IMR-90 (cell line): ENCODE data around the gene ANKRD13B. TPM values are rescaled to one million over a fixed set of nuclear protein-coding genes. Genes with fewer than 3 reads are reported as not detected.
A peak's percentile ranks its signal among the peaks of the same experiment; 100 is the strongest.

Experiments used
- ATAC-seq: fragments of 200-7000 bp; cut with Tn5 transposase; 2 replicates; pipeline ENCODE4 v1.9.1; 2020; ENCODE audit warnings: low read depth, mild to moderate bottlenecking, moderate library complexity
- BruUV-seq: library from RNA; stranded (reverse); fragments of 400-500 nt; replicated peaks from 2 replicates; lab custom pipeline; 2021; lab: Mats Ljungman, UMichigan
- CTCF ChIA-PET: fragments of 300-600 bp; formaldehyde crosslinking; extraction: SDS; loops from one replicate; lab custom pipeline; 2021; ENCODE audit warnings: antibody characterized with exemption; lab: Yijun Ruan, JAX
- POLR2A ChIA-PET: fragments of 300-600 bp; sonication (Branson Sonifier 250); formaldehyde crosslinking; loops from one replicate; lab custom pipeline; 2022; ENCODE audit warnings: antibody characterized with exemption; ENCODE audit not compliant: unreplicated experiment; lab: Charles Lee
- DNase-seq: peaks from one replicate; pipeline ENCODE4 v3.0.0; 2013
- H2AFZ ChIP-seq: replicated peaks from 2 replicates; pipeline ENCODE3; 2013; ENCODE audit warnings: low read length, mild to moderate bottlenecking; ENCODE audit not compliant: poor library complexity
- H2AK5ac ChIP-seq: 2 replicates; pipeline ENCODE4 v1.6.1; 2013; ENCODE audit warnings: low read depth, low read length, inconsistent platforms
- H2AK9ac ChIP-seq: replicated peaks from 2 replicates; pipeline ENCODE3; 2013; ENCODE audit warnings: mild to moderate bottlenecking, low read depth, low read length, moderate library complexity; ENCODE audit not compliant: poor library complexity
- H2BK120ac ChIP-seq: 2 replicates; pipeline ENCODE4 v1.6.1; 2013; ENCODE audit warnings: low read depth, low read length, inconsistent platforms
- H2BK15ac ChIP-seq: 3 replicates; pipeline ENCODE4 v1.6.1; 2013; ENCODE audit warnings: low read depth, low read length, inconsistent platforms
- H2BK20ac ChIP-seq: 2 replicates; pipeline ENCODE4 v1.6.1; 2013; ENCODE audit warnings: low read depth, mild to moderate bottlenecking, inconsistent platforms, low read length, moderate library complexity
- H2BK5ac ChIP-seq: 2 replicates; pipeline ENCODE4 v1.6.1; 2013; ENCODE audit warnings: mild to moderate bottlenecking, low read depth, low read length, inconsistent platforms; ENCODE audit not compliant: poor library complexity, severe bottlenecking
- H3K14ac ChIP-seq: replicated peaks from 2 replicates; pipeline ENCODE4 v1.6.1; 2013; ENCODE audit warnings: low read depth, low read length, inconsistent platforms
- H3K18ac ChIP-seq: 2 replicates; pipeline ENCODE4 v1.6.1; 2013; ENCODE audit warnings: low read depth, low read length, control low read depth
- H3K23ac ChIP-seq: 2 replicates; pipeline ENCODE4 v1.6.1; 2013; ENCODE audit warnings: low read depth, low read length, inconsistent platforms
- H3K27ac ChIP-seq: 2 replicates; pipeline ENCODE4 v1.5.1; 2013; ENCODE audit warnings: mild to moderate bottlenecking, control low read depth, low read length; ENCODE audit not compliant: insufficient read depth
- H3K27me3 ChIP-seq: 2 replicates; pipeline ENCODE4 v1.6.1; 2013; ENCODE audit warnings: low read length; ENCODE audit not compliant: control insufficient read depth, insufficient read depth
- H3K36me3 ChIP-seq: 2 replicates; pipeline ENCODE4 v1.6.1; 2013; ENCODE audit warnings: low read length, mixed read lengths; ENCODE audit not compliant: control insufficient read depth, insufficient read depth
- H3K4ac ChIP-seq: 2 replicates; pipeline ENCODE4 v1.6.1; 2013; ENCODE audit warnings: low read depth, low read length, inconsistent platforms
- H3K4me1 ChIP-seq: 2 replicates; pipeline ENCODE4 v1.6.1; 2013; ENCODE audit warnings: low read length, mixed read lengths; ENCODE audit not compliant: control insufficient read depth, insufficient read depth
- H3K4me2 ChIP-seq: 2 replicates; pipeline ENCODE4 v1.6.1; 2013; ENCODE audit warnings: low read depth, mild to moderate bottlenecking, control low read depth, low read length, moderate library complexity
- H3K4me3 ChIP-seq: 2 replicates; pipeline ENCODE4 v1.5.1; 2013; ENCODE audit warnings: low read depth, mild to moderate bottlenecking, control low read depth, low read length, moderate library complexity; ENCODE audit not compliant: insufficient read depth
- H3K56ac ChIP-seq: 2 replicates; pipeline ENCODE4 v1.6.1; 2013; ENCODE audit warnings: low read length, inconsistent platforms; ENCODE audit not compliant: insufficient read depth; ENCODE audit errors: extremely low read depth
- H3K79me1 ChIP-seq, 2 experiments: 2 replicates each; pipeline ENCODE4 v1.6.1; 2013; ENCODE audit warnings: low read length in 2 of 2, inconsistent platforms in 1 of 2, low read depth in 1 of 2
- H3K9ac ChIP-seq: 2 replicates; pipeline ENCODE4 v1.6.1; 2013; ENCODE audit warnings: low read depth, low read length, control low read depth
- H3K9me1 ChIP-seq: 2 replicates; pipeline ENCODE4 v1.6.1; 2013; ENCODE audit warnings: low read length, inconsistent platforms; ENCODE audit not compliant: insufficient read depth
- H3K9me3 ChIP-seq: 2 replicates; pipeline ENCODE4 v1.6.1; 2013; ENCODE audit warnings: low read length; ENCODE audit not compliant: control insufficient read depth, insufficient read depth
- H4K20me1 ChIP-seq: 2 replicates; pipeline ENCODE4 v1.6.1; 2013; ENCODE audit warnings: low read length, inconsistent platforms; ENCODE audit not compliant: insufficient read depth
- H4K5ac ChIP-seq: 2 replicates; pipeline ENCODE4 v1.6.1; 2013; ENCODE audit warnings: mild to moderate bottlenecking, low read depth, low read length, control low read depth
- H4K8ac ChIP-seq, 2 experiments: 2 replicates each; pipeline ENCODE4 v1.6.1; 2013; ENCODE audit warnings: low read depth in 2 of 2, low read length in 2 of 2, control low read depth in 1 of 2, inconsistent platforms in 1 of 2
- H4K91ac ChIP-seq: 2 replicates; pipeline ENCODE4 v1.6.1; 2013; ENCODE audit warnings: low read depth, low read length, inconsistent platforms; ENCODE audit not compliant: insufficient read depth
- MAFK ChIP-seq: IDR thresholded peaks from 2 replicates; pipeline ENCODE4 v1.6.1; 2012; ENCODE audit warnings: low read depth, low read length, improper control_type of control experiment
- MAZ ChIP-seq: IDR thresholded peaks from 2 replicates; pipeline ENCODE4 v1.6.1; 2012; ENCODE audit warnings: low read depth, mild to moderate bottlenecking, low read length, improper control_type of control experiment, moderate library complexity, borderline replicate concordance
- POLR2A ChIP-seq: IDR thresholded peaks from 2 replicates; pipeline ENCODE4 v1.6.1; 2012; ENCODE audit warnings: mild to moderate bottlenecking, low read depth, low read length
- SMC3 ChIP-seq: fragments of 150-350 bp; IDR thresholded peaks from 2 replicates; pipeline ENCODE4 v1.6.1; 2016; ENCODE audit warnings: low read depth, mild to moderate bottlenecking, antibody characterized with exemption, low read length, moderate library complexity
- WGBS, 2 experiments: methylation state at CpG; one replicate each; pipeline versions ENCODE4 v1.1.5 to v1.1.7; 2013; ENCODE audit warnings: missing lambda C conversion rate in 2 of 2; ENCODE audit not compliant: insufficient read length in 1 of 2; ENCODE audit errors: extremely low coverage in 2 of 2; 5-methylcytosine and 5-hydroxymethylcytosine counted together
- dilution Hi-C: fragments of 300-500 bp; cut with HindIII; formaldehyde crosslinking; loops from one replicate; pipeline ENCODE4 v1.14.3; 2018; ENCODE audit warnings: low sequenced_read_pairs; ENCODE audit not compliant: unreplicated experiment
- in situ Hi-C: fragments of 300-500 bp; cut with MboI; formaldehyde crosslinking; loops from 3 replicates; pipeline ENCODE4 v1.14.3; 2019; ENCODE audit warnings: low sequenced_read_pairs, inconsistent platforms, mixed read lengths
- intact Hi-C: fragments of 100-400 bp; cut with micrococcal nuclease; formaldehyde crosslinking; loops from 2 replicates; pipeline ENCODE4 v1.10.0; 2022
- polyA plus RNA-seq, 3 experiments: library from polyadenylated mRNA; depleted of rRNA; stranded (reverse); fragments of >200 nt; gene quantifications; 2 replicates each; pipeline ENCODE4 v1.2.3, GENCODE V29; 2012; ENCODE audit warnings: low replicate concordance in 1 of 3
- total RNA-seq: library from RNA; depleted of rRNA; stranded (reverse); fragments of >200 nt; gene quantifications from 2 replicates; pipeline ENCODE4 v1.2.3, GENCODE V29; 2012
- TF ChIP-seq, protein P1 (sequence below): fragments of 150-350 bp; IDR thresholded peaks from 2 replicates; pipeline ENCODE4 v1.6.1; 2016; ENCODE audit warnings: low read depth, mild to moderate bottlenecking, low read length, moderate library complexity, borderline replicate concordance
- TF ChIP-seq, protein P2 (sequence below): fragments of 150-350 bp; IDR thresholded peaks from 2 replicates; pipeline ENCODE4 v1.6.1; 2017; ENCODE audit warnings: mild to moderate bottlenecking, antibody characterized with exemption, low read length, low read depth

ANKRD13B gene
- total and polyA plus RNA-seq, 2 of the 4 experiments (the other 2 are of a cell fraction) = 0.90 to 4.0 TPM

DNA sequence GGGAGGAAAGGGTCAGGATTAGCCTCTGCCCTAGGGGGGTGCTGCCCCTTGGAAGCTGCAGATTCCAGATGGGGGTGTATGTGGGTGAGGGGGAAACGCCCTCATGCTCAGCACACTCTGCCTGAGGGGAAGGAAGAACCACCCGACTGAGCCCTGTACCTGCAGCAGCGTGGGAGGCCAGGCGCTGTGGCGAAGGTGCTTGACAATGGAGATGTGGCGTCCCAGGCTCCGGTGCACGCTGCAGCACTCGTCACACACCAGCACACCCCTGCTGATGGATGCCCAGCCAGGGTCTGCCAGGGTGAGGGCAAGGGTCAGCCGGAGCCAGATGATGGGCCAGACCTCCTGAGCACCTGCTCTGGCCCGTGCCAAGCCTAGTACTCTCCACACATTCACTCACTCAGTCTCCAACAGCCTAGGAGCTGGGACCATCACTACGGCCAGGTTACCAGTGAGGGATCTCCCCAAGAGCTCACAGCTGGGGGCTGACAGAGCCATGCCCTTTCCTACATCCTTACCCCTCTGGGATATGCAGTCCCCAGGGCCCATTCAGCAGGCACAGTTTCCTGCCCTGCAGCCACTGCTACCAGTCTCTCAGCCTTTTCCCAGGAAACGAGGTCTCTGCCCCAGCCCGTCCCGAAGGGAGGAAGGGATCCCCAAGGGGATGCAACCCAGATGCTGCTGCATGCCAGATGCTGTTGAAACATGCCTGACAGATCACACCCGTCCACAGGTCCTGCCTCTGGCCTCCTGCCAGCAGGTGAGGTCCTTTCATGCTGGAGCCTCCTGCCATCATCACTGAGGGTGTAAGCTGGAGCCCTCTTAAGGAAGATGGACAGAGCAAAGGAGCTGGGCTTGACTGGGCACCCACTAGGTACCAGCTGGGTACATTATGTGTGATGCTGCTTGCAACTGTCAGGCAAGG lies 9.3 kb upstream of the ANKRD13B start (continued):
- TF ChIP-seq, protein P1, sequence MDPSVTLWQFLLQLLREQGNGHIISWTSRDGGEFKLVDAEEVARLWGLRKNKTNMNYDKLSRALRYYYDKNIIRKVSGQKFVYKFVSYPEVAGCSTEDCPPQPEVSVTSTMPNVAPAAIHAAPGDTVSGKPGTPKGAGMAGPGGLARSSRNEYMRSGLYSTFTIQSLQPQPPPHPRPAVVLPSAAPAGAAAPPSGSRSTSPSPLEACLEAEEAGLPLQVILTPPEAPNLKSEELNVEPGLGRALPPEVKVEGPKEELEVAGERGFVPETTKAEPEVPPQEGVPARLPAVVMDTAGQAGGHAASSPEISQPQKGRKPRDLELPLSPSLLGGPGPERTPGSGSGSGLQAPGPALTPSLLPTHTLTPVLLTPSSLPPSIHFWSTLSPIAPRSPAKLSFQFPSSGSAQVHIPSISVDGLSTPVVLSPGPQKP = no peak

DNA sequence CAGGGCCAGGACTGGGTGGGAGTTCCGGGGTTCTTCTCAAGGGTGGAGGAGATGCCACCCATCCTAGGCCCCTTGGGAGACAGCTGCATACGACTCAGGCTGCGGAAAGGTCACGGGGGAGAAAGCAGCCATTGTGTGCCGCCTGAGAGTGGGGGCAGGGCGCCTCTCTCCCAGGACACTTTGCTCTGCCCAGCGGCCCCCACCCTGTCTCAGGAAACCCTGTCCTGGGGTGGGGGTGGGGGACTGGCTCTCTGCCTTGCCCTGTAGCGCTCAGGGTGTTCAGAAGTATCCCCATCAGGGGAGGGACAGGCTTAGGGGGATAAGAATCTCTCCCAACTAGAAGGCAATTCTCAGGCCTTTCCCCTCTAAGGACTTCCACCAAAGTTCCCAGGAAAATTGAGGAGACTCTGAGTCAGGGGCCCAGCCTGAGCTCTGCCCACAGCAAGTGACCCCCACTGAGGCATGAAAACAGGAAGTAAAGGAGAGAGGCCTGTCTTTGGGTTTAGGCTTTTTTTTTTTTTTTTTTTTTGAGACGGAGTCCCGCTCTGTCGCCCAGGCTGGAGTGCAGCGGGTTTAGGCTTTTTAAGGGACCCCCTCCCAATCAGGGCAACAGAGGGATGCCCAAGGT lies 8.4 kb upstream of the ANKRD13B start:
- Histone ChIP-seq H4K5ac (no peak overlapping the region), H3K4me2 (no peak overlapping the region), H3K4me3 (no peak overlapping the region), H3K9me3 (no peaks in the 10 kb centered on the region), H4K91ac (no peak overlapping the region), H3K36me3 (peaks cover 24% of the 10 kb centered on the region), H2AFZ (no peak overlapping the region), H4K8ac (peak overlapping the region in 1 of 2 experiments; percentile 47; a peak in 1 of 4 replicates), H3K9me1 (peaks cover 26% of the 10 kb centered on the region), H2AK9ac (peak overlapping the region; percentile 68), H3K56ac (no peak overlapping the region), H3K9ac (no peak overlapping the region), H2AK5ac (peak overlapping the region; percentile 0; the same call in 1 of the 2 replicates), H3K14ac (peak overlapping the region; percentile 35; the same call in 1 of the 2 replicates), H2BK5ac (no peak overlapping the region), H3K23ac (no peak overlapping the region), H3K4me1 (peaks cover 21% of the 10 kb centered on the region; the same call in 1 of the 2 replicates), H3K4ac (no peak overlapping the region), H2BK15ac (no peak overlapping the region), H2BK120ac (no peak overlapping the region), H3K79me1 (peaks cover 38 to 86% of the 10 kb centered on the region in 2 experiments), H2BK20ac (no peak overlapping the region), H4K20me1 (peaks cover 65% of the 10 kb centered on the region), H3K27ac (no peak overlapping the region; the same call in 1 of the 2 replicates), H3K27me3 (no peaks in the 10 kb centered on the region), H3K18ac (no peak overlapping the region)
- POLR2A ChIA-PET = no interaction called here
- dilution Hi-C loops (no loop called here), in situ Hi-C loops (no loop called here), intact Hi-C loops (no loop called here)
- DNase-seq (no peak), ATAC-seq (no peak)
- no peak for TF ChIP-seq MAFK
- TF ChIP-seq, protein P2, sequence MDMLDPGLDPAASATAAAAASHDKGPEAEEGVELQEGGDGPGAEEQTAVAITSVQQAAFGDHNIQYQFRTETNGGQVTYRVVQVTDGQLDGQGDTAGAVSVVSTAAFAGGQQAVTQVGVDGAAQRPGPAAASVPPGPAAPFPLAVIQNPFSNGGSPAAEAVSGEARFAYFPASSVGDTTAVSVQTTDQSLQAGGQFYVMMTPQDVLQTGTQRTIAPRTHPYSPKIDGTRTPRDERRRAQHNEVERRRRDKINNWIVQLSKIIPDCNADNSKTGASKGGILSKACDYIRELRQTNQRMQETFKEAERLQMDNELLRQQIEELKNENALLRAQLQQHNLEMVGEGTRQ = no peak
- TF ChIP-seq POLR2A = no peak
- TF ChIP-seq, protein P1 = no peak
- no peak for TF ChIP-seq SMC3
- TF ChIP-seq MAZ = no peak
- no CpG with 5 or more reads among the region's 12 CpGs for WGBS, 2 experiments
- CTCF ChIA-PET = no interaction called here
- BruUV-seq = no TSS peak
